ENCODE data around the gene XNDC1N.

Gene XNDC1N

GRCh38 chr11:71933141-71933933 lies 4.9 kb upstream of the XNDC1N start:
- DNase-seq (ENCODE audit: low read depth), result no peak
- no peak overlapping the region for H3K4me3 ChIP-seq (replicated peaks; ENCODE audit: low read depth, low read length)
- TF ChIP-seq CTCF (IDR thresholded peaks at IDR 0.05; ENCODE audit: low read length, missing control alignments), result no peak

DNA sequence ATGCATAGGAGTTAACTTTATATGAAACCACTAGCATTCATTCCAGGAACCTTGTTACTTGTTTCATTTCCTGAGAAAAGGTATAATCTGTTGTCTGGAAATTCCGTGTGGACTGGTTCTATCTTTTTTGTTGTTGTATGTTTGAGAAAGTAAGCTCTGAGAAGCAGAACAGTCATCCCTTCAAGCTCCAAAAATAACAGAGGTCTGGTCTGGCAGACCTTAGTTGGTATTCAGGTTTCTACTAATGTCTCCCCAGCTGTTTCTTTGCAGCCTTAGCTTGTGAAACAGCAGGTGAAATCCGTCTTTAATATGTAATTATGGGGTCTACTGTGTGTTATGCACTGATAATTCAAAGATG lies 2.8 kb upstream of the XNDC1N start:
- DNase-seq (ENCODE audit: low read depth), result no peak
- no peak for TF ChIP-seq CTCF (IDR thresholded peaks at IDR 0.05; ENCODE audit: low read length, missing control alignments)

GRCh38 chr11:71930556-71931244 lies 2.3 kb upstream of the XNDC1N start:
- no peak overlapping the region for H3K4me3 ChIP-seq (replicated peaks; ENCODE audit: low read depth, low read length)
- no peak for DNase-seq (ENCODE audit: low read depth)
- TF ChIP-seq CTCF (IDR thresholded peaks at IDR 0.05; ENCODE audit: low read length, missing control alignments), result no peak

More for the DNA sequence above, 2.8 kb upstream of the XNDC1N start:
- no peak overlapping the region for H3K4me3 ChIP-seq (replicated peaks; ENCODE audit: low read depth, low read length)

- DNase-seq (ENCODE audit: low read depth), result no peak
- peak overlapping the region; percentile 89 for H3K4me3 ChIP-seq (replicated peaks; ENCODE audit: low read depth, low read length)
- no peak for TF ChIP-seq CTCF (IDR thresholded peaks at IDR 0.05; ENCODE audit: low read length, missing control alignments)
Observed at GRCh38 chr11:71929491-71929890, 1.1 kb upstream of the XNDC1N start.

DNA sequence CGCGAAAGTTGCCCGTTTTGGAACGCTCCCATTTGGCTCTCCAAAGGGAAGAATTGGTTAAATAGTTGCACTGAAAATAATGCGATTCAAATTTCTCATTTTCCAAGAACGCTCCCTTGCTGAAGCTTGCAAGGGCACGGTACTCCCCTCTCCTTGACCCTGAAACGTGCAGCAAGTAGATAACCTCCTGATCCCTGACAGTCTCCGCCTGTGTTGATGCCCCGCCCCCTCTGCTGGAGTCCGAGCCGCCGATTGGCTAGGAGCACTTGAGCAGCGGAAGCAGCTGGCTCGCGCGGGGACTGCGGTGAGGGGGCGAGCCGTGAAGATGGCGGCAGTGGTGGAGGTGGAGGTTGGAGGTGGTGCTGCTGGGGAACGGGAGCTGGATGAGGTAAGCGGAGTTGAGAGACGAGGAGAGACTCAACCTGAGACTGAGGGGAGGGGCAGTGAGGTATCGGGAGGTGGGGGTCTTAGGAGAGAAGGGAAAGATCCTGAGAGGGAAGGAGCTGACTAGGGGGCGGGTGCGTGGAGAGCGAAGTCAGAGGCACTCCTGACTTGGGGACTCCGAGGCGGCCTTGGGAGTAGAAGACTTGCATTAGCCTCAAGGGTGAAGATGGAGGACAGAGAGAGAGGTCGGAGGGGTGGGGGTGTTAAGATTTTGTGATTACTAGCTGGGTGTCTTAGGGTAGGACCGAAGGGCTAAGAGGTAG lies 496 bp upstream of the XNDC1N start, which contains the start of gene RNF121:
Gene RNF121 (plus strand): TSS at position 310 of the 707 bp plus-strand sequence. CDS start 16 bp downstream, at position 326.
- TF ChIP-seq CTCF (IDR thresholded peaks at IDR 0.05; ENCODE audit: low read length, missing control alignments), result no peak
- DNase-seq (ENCODE audit: low read depth), result peak; percentile 95
- peak within 1 kb of the TSS; percentile 89 for H3K4me3 ChIP-seq (replicated peaks; ENCODE audit: low read depth, low read length)

- H3K4me3 ChIP-seq (replicated peaks; ENCODE audit: low read depth, low read length), result no peak overlapping the region
- DNase-seq (ENCODE audit: low read depth), result no peak
- TF ChIP-seq CTCF (IDR thresholded peaks at IDR 0.05; ENCODE audit: low read length, missing control alignments), result no peak
Observed at GRCh38 chr11:71917646-71918140, 10.7 kb downstream of the XNDC1N start.

Data from fibroblast of pulmonary artery (primary cell).